Transverse colon (tissue), 3 donors: ENCODE measurements around the gene GALNT9.

Experiments
- POLR2A ChIP-seq: fragments of 450-650 bp; IDR thresholded peaks from one replicate; pipeline ENCODE4 v1.6.1; 2016; ENCODE audit warnings: antibody characterized with exemption, mild to moderate bottlenecking, moderate library complexity
- POLR2AphosphoS5 ChIP-seq, 3 donors: sonication (generic); formaldehyde crosslinking; IDR thresholded peaks; one replicate each; pipeline ENCODE4 v1.6.1; 2016; ENCODE audit warnings: antibody characterized with exemption in 3 of 3

- TF ChIP-seq POLR2A (no peak), POLR2AphosphoS5 (IDR thresholded peaks at IDR 0.05) (no peak)
Measured at GRCh38 chr12:132163041-132163910, 166.1 kb downstream of the GALNT9 start.
